Liver (tissue), 9 donors: ENCODE results near the gene ADAM30. TPM values are rescaled to one million over a fixed set of nuclear protein-coding genes. Genes with fewer than 3 reads are reported as not detected.

Experiments
- DNase-seq: peaks from one replicate; pipeline ENCODE4 v3.0.0-alpha.2; 2017; ENCODE audit warnings: low spot score
- H3K27ac ChIP-seq, 2 donors: one replicate each; pipeline ENCODE4 v1.7.0; 2013; ENCODE audit warnings: inconsistent platforms in 2 of 2, low read length in 2 of 2, control low read depth in 1 of 2, low read depth in 1 of 2, mild to moderate bottlenecking in 1 of 2
- H3K27me3 ChIP-seq, 4 donors: one replicate each; pipeline versions ENCODE4 v1.6.1 to v1.7.0; 2013; ENCODE audit warnings: low read length in 3 of 4, inconsistent platforms in 1 of 4, mild to moderate bottlenecking in 1 of 4, moderate library complexity in 1 of 4; ENCODE audit not compliant: control insufficient read depth in 4 of 4, insufficient read depth in 4 of 4
- H3K36me3 ChIP-seq, 4 donors: one replicate each; pipeline versions ENCODE4 v1.6.1 to v1.7.0; 2013; ENCODE audit warnings: low read length in 3 of 4, mild to moderate bottlenecking in 3 of 4, low read depth in 1 of 4, moderate library complexity in 1 of 4; ENCODE audit not compliant: control insufficient read depth in 4 of 4, insufficient read depth in 3 of 4
- H3K4me1 ChIP-seq, 4 donors: one replicate each; pipeline versions ENCODE4 v1.6.1 to v1.7.0; 2013; ENCODE audit warnings: low read length in 3 of 4, mild to moderate bottlenecking in 3 of 4, moderate library complexity in 1 of 4; ENCODE audit not compliant: control insufficient read depth in 4 of 4, insufficient read depth in 4 of 4
- H3K4me3 ChIP-seq, 3 donors: one replicate each; pipeline versions ENCODE4 v1.6.1 to v1.7.0; 2013; ENCODE audit warnings: low read length in 3 of 3, control low read depth in 1 of 3, low read depth in 1 of 3, mild to moderate bottlenecking in 1 of 3
- H3K9ac ChIP-seq, 2 donors: one replicate each; pipeline ENCODE4 v1.7.0; 2013; ENCODE audit warnings: low read length in 2 of 2, mild to moderate bottlenecking in 2 of 2, moderate library complexity in 2 of 2, control low read depth in 1 of 2, low read depth in 1 of 2
- H3K9me3 ChIP-seq, 4 donors: one replicate each; pipeline versions ENCODE4 v1.6.1 to v1.7.0; 2013; ENCODE audit warnings: low read length in 3 of 4; ENCODE audit not compliant: control insufficient read depth in 4 of 4
- FOXA1 ChIP-seq: IDR thresholded peaks from 2 replicates; pipeline ENCODE4 v1.6.1; 2016; ENCODE audit warnings: antibody characterized with exemption
- FOXA2 ChIP-seq: IDR thresholded peaks from 2 replicates; pipeline ENCODE4 v1.6.1; 2016; ENCODE audit warnings: antibody characterized with exemption
- GABPA ChIP-seq, 2 donors: IDR thresholded peaks in 1 of 2; conservative IDR thresholded peaks in 1 of 2; 2 replicates each; pipeline ENCODE4 v1.6.1; 2016; ENCODE audit warnings: antibody characterized with exemption in 2 of 2, mild to moderate bottlenecking in 1 of 2, moderate library complexity in 1 of 2
- HNF4A ChIP-seq, 2 donors: conservative IDR thresholded peaks; 2 replicates each; pipeline ENCODE4 v1.6.1; 2016; ENCODE audit warnings: antibody characterized with exemption in 2 of 2, mild to moderate bottlenecking in 2 of 2
- HNF4G ChIP-seq: IDR thresholded peaks from 2 replicates; pipeline ENCODE4 v1.6.1; 2016; ENCODE audit warnings: antibody characterized with exemption
- JUND ChIP-seq, 2 donors: IDR thresholded peaks; 2 replicates each; pipeline ENCODE4 v1.6.1; 2016; ENCODE audit warnings: antibody characterized with exemption in 2 of 2
- NR2F2 ChIP-seq: IDR thresholded peaks from 2 replicates; pipeline ENCODE4 v1.6.1; 2016; ENCODE audit warnings: antibody characterized with exemption
- RAD21 ChIP-seq, 2 donors: IDR thresholded peaks; 2 replicates each; pipeline ENCODE4 v1.6.1; 2016; ENCODE audit warnings: antibody characterized with exemption in 2 of 2, mild to moderate bottlenecking in 2 of 2
- RXRA ChIP-seq, 2 donors: IDR thresholded peaks; 2 replicates each; pipeline ENCODE4 v1.6.1; 2017 to 2018; ENCODE audit warnings: antibody characterized with exemption in 2 of 2, mild to moderate bottlenecking in 1 of 2
- SP1 ChIP-seq: IDR thresholded peaks from 2 replicates; pipeline ENCODE4 v1.6.1; 2018; ENCODE audit warnings: antibody characterized with exemption, mild to moderate bottlenecking
- TAF1 ChIP-seq: conservative IDR thresholded peaks from 2 replicates; pipeline ENCODE4 v1.6.1; 2016; ENCODE audit warnings: antibody characterized with exemption, mild to moderate bottlenecking
- YY1 ChIP-seq: IDR thresholded peaks from 2 replicates; pipeline ENCODE4 v1.6.1; 2016; ENCODE audit warnings: antibody characterized with exemption, mild to moderate bottlenecking
- WGBS: extraction: QIAGEN DNeasy Blood & Tissue Kit; methylation state at CpG from one replicate; pipeline ENCODE4 v1.1.7; 2013; 5-methylcytosine and 5-hydroxymethylcytosine counted together
- polyA plus RNA-seq, 2 donors: library from polyadenylated mRNA; stranded (reverse) in 1 of 2; unstranded in 1 of 2; fragments of 200-250 nt in 1 of 2; fragments of >200 nt in 1 of 2; fragmentation: Nextera tagmentation in 1 of 2; extraction: Ambion mirVana in 1 of 2; gene quantifications; one replicate each; pipeline versions ENCODE4 v1.2.1 to v1.2.3, GENCODE V29; 2013 to 2015
- total RNA-seq, 2 donors: library from RNA; depleted of rRNA; stranded (reverse); fragments of >200 nt; gene quantifications; one replicate each; pipeline ENCODE4 v1.2.3, GENCODE V29; 2014
- TF ChIP-seq, protein P1 (sequence below): IDR thresholded peaks from 2 replicates; pipeline ENCODE4 v1.6.1; 2016; ENCODE audit warnings: antibody characterized with exemption
- TF ChIP-seq, protein P2 (sequence below): IDR thresholded peaks from 2 replicates; pipeline ENCODE4 v1.6.1; 2016; ENCODE audit warnings: antibody characterized with exemption
- TF ChIP-seq, protein P3 (sequence below): IDR thresholded peaks from 2 replicates; pipeline ENCODE4 v1.6.1; 2016; ENCODE audit warnings: antibody characterized with exemption, mild to moderate bottlenecking
- TF ChIP-seq, protein P4 (sequence below): IDR thresholded peaks from 2 replicates; pipeline ENCODE4 v1.6.1; 2016; ENCODE audit warnings: antibody characterized with exemption
- TF ChIP-seq, protein P5 (sequence below): fragments of 150-350 bp; IDR thresholded peaks from 2 replicates; pipeline ENCODE4 v1.5.1; 2017; ENCODE audit warnings: improper control_type of control experiment, low read depth, low read length; ENCODE audit not compliant: missing input control
- donor health status: healthy.
- donor health status: healthy.
- donor health status: healthy.
- donor health status: healthy.
- donor health status: healthy.

Gene ADAM30
- total and polyA plus RNA-seq, 4 donors: not detected

DNA sequence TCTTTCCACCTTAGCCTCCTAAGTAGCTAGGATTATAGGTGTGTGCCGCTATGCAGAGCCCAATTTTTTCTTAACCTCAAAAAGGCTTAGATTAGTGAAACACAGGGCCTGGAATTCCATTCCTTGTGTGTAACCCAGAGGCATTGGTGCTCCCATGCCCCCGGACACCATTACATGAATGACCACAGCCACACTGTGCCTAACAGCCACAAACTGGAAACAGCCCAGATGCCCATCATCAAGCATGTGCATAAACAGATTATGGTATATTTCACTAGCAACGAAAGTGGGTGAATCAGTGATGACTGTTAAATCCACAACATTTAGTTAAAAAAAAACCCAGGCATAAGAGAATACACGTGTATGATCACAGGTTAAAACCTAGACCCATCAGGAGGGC is 24.4 kb downstream of the ADAM30 start:
- TF ChIP-seq TAF1 (no peak), RAD21 (IDR thresholded peaks at IDR 0.05) (no peak), FOXA1 (no peak), NR2F2 (no peak), RXRA (IDR thresholded peaks at IDR 0.05) (no peak), YY1 (no peak), GABPA (IDR thresholded peaks at IDR 0.05 in 1 of 2, conservative IDR thresholded peaks at IDR 0.05 in 1 of 2) (no peak), JUND (IDR thresholded peaks at IDR 0.05) (no peak), HNF4G (no peak), FOXA2 (no peak), SP1 (no peak)
- TF ChIP-seq, protein P1, sequence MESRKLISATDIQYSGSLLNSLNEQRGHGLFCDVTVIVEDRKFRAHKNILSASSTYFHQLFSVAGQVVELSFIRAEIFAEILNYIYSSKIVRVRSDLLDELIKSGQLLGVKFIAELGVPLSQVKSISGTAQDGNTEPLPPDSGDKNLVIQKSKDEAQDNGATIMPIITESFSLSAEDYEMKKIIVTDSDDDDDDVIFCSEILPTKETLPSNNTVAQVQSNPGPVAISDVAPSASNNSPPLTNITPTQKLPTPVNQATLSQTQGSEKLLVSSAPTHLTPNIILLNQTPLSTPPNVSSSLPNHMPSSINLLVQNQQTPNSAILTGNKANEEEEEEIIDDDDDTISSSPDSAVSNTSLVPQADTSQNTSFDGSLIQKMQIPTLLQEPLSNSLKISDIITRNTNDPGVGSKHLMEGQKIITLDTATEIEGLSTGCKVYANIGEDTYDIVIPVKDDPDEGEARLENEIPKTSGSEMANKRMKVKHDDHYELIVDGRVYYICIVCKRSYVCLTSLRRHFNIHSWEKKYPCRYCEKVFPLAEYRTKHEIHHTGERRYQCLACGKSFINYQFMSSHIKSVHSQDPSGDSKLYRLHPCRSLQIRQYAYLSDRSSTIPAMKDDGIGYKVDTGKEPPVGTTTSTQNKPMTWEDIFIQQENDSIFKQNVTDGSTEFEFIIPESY: no peak
- TF ChIP-seq, protein P2, sequence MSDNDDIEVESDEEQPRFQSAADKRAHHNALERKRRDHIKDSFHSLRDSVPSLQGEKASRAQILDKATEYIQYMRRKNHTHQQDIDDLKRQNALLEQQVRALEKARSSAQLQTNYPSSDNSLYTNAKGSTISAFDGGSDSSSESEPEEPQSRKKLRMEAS: no peak
- TF ChIP-seq, protein P3, sequence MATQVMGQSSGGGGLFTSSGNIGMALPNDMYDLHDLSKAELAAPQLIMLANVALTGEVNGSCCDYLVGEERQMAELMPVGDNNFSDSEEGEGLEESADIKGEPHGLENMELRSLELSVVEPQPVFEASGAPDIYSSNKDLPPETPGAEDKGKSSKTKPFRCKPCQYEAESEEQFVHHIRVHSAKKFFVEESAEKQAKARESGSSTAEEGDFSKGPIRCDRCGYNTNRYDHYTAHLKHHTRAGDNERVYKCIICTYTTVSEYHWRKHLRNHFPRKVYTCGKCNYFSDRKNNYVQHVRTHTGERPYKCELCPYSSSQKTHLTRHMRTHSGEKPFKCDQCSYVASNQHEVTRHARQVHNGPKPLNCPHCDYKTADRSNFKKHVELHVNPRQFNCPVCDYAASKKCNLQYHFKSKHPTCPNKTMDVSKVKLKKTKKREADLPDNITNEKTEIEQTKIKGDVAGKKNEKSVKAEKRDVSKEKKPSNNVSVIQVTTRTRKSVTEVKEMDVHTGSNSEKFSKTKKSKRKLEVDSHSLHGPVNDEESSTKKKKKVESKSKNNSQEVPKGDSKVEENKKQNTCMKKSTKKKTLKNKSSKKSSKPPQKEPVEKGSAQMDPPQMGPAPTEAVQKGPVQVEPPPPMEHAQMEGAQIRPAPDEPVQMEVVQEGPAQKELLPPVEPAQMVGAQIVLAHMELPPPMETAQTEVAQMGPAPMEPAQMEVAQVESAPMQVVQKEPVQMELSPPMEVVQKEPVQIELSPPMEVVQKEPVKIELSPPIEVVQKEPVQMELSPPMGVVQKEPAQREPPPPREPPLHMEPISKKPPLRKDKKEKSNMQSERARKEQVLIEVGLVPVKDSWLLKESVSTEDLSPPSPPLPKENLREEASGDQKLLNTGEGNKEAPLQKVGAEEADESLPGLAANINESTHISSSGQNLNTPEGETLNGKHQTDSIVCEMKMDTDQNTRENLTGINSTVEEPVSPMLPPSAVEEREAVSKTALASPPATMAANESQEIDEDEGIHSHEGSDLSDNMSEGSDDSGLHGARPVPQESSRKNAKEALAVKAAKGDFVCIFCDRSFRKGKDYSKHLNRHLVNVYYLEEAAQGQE: no peak
- TF ChIP-seq, protein P4, sequence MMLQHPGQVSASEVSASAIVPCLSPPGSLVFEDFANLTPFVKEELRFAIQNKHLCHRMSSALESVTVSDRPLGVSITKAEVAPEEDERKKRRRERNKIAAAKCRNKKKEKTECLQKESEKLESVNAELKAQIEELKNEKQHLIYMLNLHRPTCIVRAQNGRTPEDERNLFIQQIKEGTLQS: no peak
- WGBS: 91% methylated on average over 4 of the region's 4 CpGs
- H3K9ac ChIP-seq: no peak overlapping the region
- H3K4me1 ChIP-seq: peaks cover 0 to 5% (median 3%) of the 10 kb centered on the region in 4 donors
- H3K27me3 ChIP-seq: no peaks in the 10 kb centered on the region
- H3K4me3 ChIP-seq: no peak overlapping the region
- H3K9me3 ChIP-seq: no peaks in the 10 kb centered on the region
- no peak overlapping the region for H3K27ac ChIP-seq
- H3K36me3 ChIP-seq: no peaks in the 10 kb centered on the region
- no peak for DNase-seq

DNA sequence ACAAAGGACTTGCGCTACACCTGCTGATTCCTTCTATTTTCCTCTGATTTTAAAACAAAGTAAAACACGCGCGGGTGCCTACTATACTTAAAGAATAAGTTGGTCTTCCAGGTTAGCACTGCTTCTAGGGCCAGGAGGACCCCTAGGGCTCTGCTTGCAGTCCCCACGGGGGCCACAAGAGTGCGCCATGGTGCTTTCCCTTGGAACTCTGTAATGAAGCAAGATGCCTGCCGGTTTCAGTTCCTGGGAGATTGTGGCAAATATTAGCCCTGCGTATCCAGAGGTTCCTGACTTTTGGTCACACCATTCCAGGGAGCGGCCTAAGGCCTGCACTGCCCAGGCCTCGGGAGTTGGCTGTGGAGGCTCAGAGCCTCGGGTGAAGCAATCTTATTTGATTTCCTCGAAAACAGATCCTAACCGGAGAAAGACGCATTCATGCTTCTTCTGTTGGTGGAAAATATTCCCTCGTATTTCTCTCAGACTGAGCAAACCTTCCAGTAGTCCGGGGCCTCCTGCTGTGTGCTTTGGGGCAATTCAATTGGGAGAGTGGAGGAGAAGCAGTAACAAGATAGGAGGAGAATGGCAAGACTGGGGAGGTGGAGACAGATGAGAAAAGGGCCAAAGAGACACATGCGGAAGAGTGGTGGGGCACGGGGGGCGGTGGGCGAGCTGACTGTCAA is 25.3 kb downstream of the ADAM30 start:
- H3K4me1 ChIP-seq: peaks cover 0 to 5% (median 3%) of the 10 kb centered on the region in 4 donors
- H3K36me3 ChIP-seq: no peaks in the 10 kb centered on the region
- no peaks in the 10 kb centered on the region for H3K9me3 ChIP-seq
- no peak overlapping the region for H3K27ac ChIP-seq
- DNase-seq: peak; percentile 93
- no peak for TF ChIP-seq TAF1
- peak; percentile 12 for TF ChIP-seq SP1
- TF ChIP-seq GABPA (IDR thresholded peaks at IDR 0.05 in 1 of 2, conservative IDR thresholded peaks at IDR 0.05 in 1 of 2): no peak
- TF ChIP-seq HNF4G: no peak
- TF ChIP-seq RAD21 (IDR thresholded peaks at IDR 0.05): peak; percentile 90 to 96
- TF ChIP-seq NR2F2: no peak
- no peak for TF ChIP-seq JUND (IDR thresholded peaks at IDR 0.05)
- no peak for TF ChIP-seq FOXA1
- TF ChIP-seq, protein P1: no peak
- TF ChIP-seq, protein P4: no peak
- TF ChIP-seq HNF4A (conservative IDR thresholded peaks at IDR 0.05): peak in 1 of 2 donors; percentile 31
- TF ChIP-seq, protein P5, sequence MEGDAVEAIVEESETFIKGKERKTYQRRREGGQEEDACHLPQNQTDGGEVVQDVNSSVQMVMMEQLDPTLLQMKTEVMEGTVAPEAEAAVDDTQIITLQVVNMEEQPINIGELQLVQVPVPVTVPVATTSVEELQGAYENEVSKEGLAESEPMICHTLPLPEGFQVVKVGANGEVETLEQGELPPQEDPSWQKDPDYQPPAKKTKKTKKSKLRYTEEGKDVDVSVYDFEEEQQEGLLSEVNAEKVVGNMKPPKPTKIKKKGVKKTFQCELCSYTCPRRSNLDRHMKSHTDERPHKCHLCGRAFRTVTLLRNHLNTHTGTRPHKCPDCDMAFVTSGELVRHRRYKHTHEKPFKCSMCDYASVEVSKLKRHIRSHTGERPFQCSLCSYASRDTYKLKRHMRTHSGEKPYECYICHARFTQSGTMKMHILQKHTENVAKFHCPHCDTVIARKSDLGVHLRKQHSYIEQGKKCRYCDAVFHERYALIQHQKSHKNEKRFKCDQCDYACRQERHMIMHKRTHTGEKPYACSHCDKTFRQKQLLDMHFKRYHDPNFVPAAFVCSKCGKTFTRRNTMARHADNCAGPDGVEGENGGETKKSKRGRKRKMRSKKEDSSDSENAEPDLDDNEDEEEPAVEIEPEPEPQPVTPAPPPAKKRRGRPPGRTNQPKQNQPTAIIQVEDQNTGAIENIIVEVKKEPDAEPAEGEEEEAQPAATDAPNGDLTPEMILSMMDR: peak; percentile 88
- TF ChIP-seq YY1: peak; percentile 39
- no peak for TF ChIP-seq FOXA2
- TF ChIP-seq RXRA (IDR thresholded peaks at IDR 0.05): no peak
- H3K4me3 ChIP-seq: no peak overlapping the region
- no peak overlapping the region for H3K9ac ChIP-seq
- WGBS: 43% methylated on average over 20 of the region's 20 CpGs
- H3K27me3 ChIP-seq: no peaks in the 10 kb centered on the region
